Measurements from ENCODE around the gene TSHR.

The TSHR gene

DNA sequence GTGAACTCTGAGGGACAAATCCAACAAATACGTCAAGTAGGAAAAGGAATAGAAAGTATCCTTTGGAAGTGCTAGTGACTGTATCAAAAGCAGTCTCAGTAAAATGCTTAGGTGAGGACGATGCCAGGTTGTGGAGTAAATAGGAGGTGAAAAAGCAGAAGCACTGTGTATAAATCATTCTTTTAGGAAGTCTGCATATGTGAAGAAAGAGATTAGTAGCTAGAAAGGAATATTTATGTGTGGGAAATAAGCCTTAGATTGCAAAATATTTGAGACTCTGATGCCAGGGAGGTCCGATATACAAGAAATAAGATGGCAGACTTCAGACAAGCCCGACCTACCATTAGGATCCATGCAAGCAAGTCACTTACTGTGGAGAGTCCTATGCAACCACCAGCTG lies 21.7 kb upstream of the TSHR start:
- TF ChIP-seq, protein P1, sequence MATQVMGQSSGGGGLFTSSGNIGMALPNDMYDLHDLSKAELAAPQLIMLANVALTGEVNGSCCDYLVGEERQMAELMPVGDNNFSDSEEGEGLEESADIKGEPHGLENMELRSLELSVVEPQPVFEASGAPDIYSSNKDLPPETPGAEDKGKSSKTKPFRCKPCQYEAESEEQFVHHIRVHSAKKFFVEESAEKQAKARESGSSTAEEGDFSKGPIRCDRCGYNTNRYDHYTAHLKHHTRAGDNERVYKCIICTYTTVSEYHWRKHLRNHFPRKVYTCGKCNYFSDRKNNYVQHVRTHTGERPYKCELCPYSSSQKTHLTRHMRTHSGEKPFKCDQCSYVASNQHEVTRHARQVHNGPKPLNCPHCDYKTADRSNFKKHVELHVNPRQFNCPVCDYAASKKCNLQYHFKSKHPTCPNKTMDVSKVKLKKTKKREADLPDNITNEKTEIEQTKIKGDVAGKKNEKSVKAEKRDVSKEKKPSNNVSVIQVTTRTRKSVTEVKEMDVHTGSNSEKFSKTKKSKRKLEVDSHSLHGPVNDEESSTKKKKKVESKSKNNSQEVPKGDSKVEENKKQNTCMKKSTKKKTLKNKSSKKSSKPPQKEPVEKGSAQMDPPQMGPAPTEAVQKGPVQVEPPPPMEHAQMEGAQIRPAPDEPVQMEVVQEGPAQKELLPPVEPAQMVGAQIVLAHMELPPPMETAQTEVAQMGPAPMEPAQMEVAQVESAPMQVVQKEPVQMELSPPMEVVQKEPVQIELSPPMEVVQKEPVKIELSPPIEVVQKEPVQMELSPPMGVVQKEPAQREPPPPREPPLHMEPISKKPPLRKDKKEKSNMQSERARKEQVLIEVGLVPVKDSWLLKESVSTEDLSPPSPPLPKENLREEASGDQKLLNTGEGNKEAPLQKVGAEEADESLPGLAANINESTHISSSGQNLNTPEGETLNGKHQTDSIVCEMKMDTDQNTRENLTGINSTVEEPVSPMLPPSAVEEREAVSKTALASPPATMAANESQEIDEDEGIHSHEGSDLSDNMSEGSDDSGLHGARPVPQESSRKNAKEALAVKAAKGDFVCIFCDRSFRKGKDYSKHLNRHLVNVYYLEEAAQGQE (IDR thresholded peaks at IDR 0.05; ENCODE audit: insufficient read depth in 1 of 2, low read depth in 2 of 2, low read length in 2 of 2) = no peak
- TF ChIP-seq FOXP2 (optimal IDR thresholded peaks at IDR 0.05; ENCODE audit: borderline replicate concordance, extremely low read depth, extremely low read length, insufficient read depth) (no peak), TAF1 (IDR thresholded peaks at IDR 0.05; ENCODE audit: borderline replicate concordance, insufficient read depth, low read length) (no peak), SIN3A (IDR thresholded peaks at IDR 0.05; ENCODE audit: borderline replicate concordance, insufficient read depth, low read length) (no peak), POLR2AphosphoS5 (IDR thresholded peaks at IDR 0.05; ENCODE audit: low read depth, low read length) (no peak)

DNA sequence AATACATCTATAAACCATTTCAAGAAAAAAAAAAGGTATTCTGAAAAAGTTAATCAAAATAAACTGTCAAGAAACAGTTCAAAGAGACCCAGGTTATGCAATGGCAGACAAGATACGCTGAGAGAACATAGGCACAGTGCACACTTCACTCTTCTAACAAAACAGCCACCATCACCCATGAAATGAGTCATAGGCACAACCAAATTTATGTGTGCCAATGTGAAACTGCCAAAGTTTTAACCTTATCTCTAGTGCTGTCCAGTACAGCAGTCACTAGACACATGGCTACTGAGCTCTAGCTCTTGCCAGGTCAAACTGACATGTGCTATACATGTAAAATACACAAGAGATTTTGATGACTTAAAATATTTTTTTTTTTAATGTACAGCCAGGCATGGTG lies 15.3 kb upstream of the TSHR start:
- no peak for TF ChIP-seq POLR2AphosphoS5 (IDR thresholded peaks at IDR 0.05; ENCODE audit: low read depth, low read length)
- TF ChIP-seq, protein P1 (IDR thresholded peaks at IDR 0.05; ENCODE audit: insufficient read depth in 1 of 2, low read depth in 2 of 2, low read length in 2 of 2) = no peak
- no peak for TF ChIP-seq FOXP2 (optimal IDR thresholded peaks at IDR 0.05; ENCODE audit: borderline replicate concordance, extremely low read depth, extremely low read length, insufficient read depth)
- no peak for TF ChIP-seq TAF1 (IDR thresholded peaks at IDR 0.05; ENCODE audit: borderline replicate concordance, insufficient read depth, low read length)
- TF ChIP-seq SIN3A (IDR thresholded peaks at IDR 0.05; ENCODE audit: borderline replicate concordance, insufficient read depth, low read length) = no peak

DNA sequence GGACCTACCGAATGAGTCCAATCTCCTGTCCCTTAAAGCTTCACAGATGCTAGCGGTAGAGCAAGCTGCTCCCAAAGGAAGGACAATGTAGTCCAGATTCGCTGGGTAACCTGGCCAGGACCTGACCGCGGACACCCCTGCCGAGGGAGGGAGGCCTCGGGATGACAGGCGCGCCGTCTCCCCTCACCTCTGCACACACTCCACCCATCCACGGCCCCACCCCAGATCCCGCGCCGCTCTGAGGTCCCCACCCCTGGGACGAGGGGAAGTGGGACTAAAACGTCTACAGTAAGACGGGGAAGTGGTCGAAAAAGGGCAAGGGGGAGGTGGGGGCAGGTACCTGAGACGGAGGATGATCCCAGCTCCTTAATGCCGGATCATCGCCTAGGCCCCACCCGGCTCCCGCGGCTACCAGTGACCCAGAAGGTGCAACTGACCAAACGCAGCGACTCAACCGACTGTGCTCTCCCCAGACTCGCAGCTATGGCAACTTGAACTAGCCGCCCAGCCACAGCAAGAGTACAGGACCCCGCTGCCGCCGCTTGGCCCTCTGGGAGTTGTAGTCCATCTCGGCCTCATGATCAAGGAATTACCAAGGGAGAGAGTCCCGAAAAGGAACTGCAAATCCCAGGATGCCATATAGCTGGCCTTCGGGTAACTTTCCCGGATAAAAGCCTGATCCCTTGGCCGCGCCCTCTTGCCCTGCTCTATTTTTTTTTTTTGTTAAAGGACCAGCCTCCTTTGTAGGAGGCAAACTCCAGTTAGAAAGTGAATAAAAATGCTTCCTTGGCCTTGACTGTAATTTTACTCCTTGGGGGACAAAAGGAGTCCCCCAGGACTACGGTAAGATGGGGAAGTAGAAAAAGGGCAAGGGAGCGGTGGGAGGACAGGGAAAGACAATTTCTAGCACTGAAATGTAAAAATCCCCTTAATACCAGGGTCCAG lies 13.9 kb upstream of the TSHR start, which contains the start of gene CEP128:
CEP128 (minus strand) TSS at position 498 of the 945 bp plus-strand sequence.
- TF ChIP-seq POLR2AphosphoS5 (IDR thresholded peaks at IDR 0.05; ENCODE audit: low read depth, low read length) = no peak
- TF ChIP-seq SIN3A (IDR thresholded peaks at IDR 0.05; ENCODE audit: borderline replicate concordance, insufficient read depth, low read length) = no peak
- TF ChIP-seq, protein P1 (IDR thresholded peaks at IDR 0.05; ENCODE audit: insufficient read depth in 1 of 2, low read depth in 2 of 2, low read length in 2 of 2) = no peak
- TF ChIP-seq TAF1 (IDR thresholded peaks at IDR 0.05; ENCODE audit: borderline replicate concordance, insufficient read depth, low read length) = no peak
- TF ChIP-seq FOXP2 (optimal IDR thresholded peaks at IDR 0.05; ENCODE audit: borderline replicate concordance, extremely low read depth, extremely low read length, insufficient read depth) = no peak

DNA sequence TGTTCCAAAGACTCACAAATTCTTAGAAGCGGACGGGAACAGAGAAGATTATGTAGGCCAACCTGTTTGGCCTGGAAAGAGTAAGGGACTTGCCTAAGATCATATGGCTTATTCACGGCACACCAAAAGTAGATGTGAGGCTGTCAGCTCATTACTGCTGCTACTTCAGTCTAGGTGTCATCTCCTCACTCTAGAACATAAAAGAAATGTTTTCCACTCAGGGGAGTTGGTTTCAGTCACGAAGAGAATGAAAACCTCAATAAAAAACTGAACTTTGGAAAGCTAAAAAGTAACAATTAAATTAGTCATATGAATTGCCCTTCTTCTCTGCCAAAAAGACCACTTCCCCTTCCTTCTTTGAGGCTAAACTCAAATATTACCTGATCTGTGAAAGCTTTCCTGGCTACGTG lies 13.2 kb upstream of the TSHR start:
- TF ChIP-seq, protein P1 (IDR thresholded peaks at IDR 0.05; ENCODE audit: insufficient read depth in 1 of 2, low read depth in 2 of 2, low read length in 2 of 2) = no peak
- no peak for TF ChIP-seq POLR2AphosphoS5 (IDR thresholded peaks at IDR 0.05; ENCODE audit: low read depth, low read length)
- TF ChIP-seq SIN3A (IDR thresholded peaks at IDR 0.05; ENCODE audit: borderline replicate concordance, insufficient read depth, low read length) = no peak
- TF ChIP-seq FOXP2 (optimal IDR thresholded peaks at IDR 0.05; ENCODE audit: borderline replicate concordance, extremely low read depth, extremely low read length, insufficient read depth) = no peak
- TF ChIP-seq TAF1 (IDR thresholded peaks at IDR 0.05; ENCODE audit: borderline replicate concordance, insufficient read depth, low read length) = no peak
